Thoracic aorta (tissue), 2 donors: ENCODE measurements around the gene METTL4. TPM values are rescaled to one million over a fixed set of nuclear protein-coding genes. Genes with fewer than 3 reads are reported as not detected.

ENCODE experiments used
- ATAC-seq: fragments of 150-250 bp; one replicate; pipeline ENCODE4 v1.8.0; 2017; ENCODE audit warnings: low read depth; ENCODE audit not compliant: insufficient number of reproducible peaks, low FRiP score
- DNase-seq: peaks from one replicate; pipeline ENCODE4 v3.0.0-alpha.2; 2020; ENCODE audit warnings: low spot score
- H3K27ac ChIP-seq, 2 donors: fragments of 200-600 bp; sonication (generic); 1 replicate in 1 of 2; 2 replicates in 1 of 2; pipeline ENCODE4 v1.5.1; 2016; ENCODE audit warnings: mild to moderate bottlenecking in 2 of 2, moderate library complexity in 2 of 2
- H3K27me3 ChIP-seq: fragments of 200-600 bp; sonication (generic); replicated peaks from 2 replicates; pipeline ENCODE4 v1.6.0; 2016; ENCODE audit warnings: mild to moderate bottlenecking; ENCODE audit not compliant: insufficient read depth
- H3K36me3 ChIP-seq: fragments of 200-600 bp; sonication (generic); one replicate; pipeline ENCODE4 v1.5.1; 2016
- H3K4me1 ChIP-seq, 2 donors: fragments of 200-600 bp; sonication (generic); 1 replicate in 1 of 2; 2 replicates in 1 of 2; pipeline versions ENCODE4 v1.5.1 to v1.6.0; 2016; ENCODE audit warnings: low read depth in 2 of 2, mild to moderate bottlenecking in 1 of 2; ENCODE audit not compliant: control insufficient read depth in 1 of 2
- H3K4me3 ChIP-seq: fragments of 200-600 bp; sonication (generic); 2 replicates; pipeline ENCODE4 v1.5.1; 2016; ENCODE audit warnings: mild to moderate bottlenecking
- H3K9me3 ChIP-seq: fragments of 200-600 bp; sonication (generic); 2 replicates; pipeline ENCODE4 v1.5.1; 2016
- total RNA-seq, 2 donors: library from RNA; depleted of rRNA; stranded (reverse); fragments of >200 nt; gene quantifications; one replicate each; pipeline versions ENCODE4 v1.1.0 to v1.2.3, GENCODE V29; 2016
- TF ChIP-seq, protein P1 (sequence below): fragments of 200-600 bp; sonication (generic); IDR thresholded peaks from one replicate; pipeline ENCODE4 v1.5.1; 2019; ENCODE audit warnings: antibody characterized with exemption

METTL4 gene
- total RNA-seq, 2 donors from 2014 or later, result 8.3 to 12.2 TPM

DNA sequence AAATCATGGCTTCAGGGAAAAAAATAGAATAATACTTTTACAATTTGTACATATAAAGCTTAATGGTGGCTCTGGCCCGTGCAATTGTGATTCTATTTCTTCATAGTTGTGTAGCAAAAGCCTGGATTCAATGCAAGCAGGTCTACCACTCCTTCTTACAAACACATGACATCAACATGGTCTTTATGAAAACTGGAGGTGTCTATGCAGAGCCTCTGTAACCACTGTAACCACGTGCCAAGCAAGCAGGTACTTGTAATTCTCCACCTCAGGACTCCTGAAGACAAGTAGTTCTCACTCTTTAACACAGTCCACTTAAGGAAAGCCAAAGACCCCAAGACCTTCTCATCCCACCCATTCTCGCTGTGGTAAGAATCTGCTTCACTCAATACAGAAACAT lies 62.6 kb downstream of the METTL4 start:
- TF ChIP-seq, protein P1, sequence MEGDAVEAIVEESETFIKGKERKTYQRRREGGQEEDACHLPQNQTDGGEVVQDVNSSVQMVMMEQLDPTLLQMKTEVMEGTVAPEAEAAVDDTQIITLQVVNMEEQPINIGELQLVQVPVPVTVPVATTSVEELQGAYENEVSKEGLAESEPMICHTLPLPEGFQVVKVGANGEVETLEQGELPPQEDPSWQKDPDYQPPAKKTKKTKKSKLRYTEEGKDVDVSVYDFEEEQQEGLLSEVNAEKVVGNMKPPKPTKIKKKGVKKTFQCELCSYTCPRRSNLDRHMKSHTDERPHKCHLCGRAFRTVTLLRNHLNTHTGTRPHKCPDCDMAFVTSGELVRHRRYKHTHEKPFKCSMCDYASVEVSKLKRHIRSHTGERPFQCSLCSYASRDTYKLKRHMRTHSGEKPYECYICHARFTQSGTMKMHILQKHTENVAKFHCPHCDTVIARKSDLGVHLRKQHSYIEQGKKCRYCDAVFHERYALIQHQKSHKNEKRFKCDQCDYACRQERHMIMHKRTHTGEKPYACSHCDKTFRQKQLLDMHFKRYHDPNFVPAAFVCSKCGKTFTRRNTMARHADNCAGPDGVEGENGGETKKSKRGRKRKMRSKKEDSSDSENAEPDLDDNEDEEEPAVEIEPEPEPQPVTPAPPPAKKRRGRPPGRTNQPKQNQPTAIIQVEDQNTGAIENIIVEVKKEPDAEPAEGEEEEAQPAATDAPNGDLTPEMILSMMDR, result no peak

DNA sequence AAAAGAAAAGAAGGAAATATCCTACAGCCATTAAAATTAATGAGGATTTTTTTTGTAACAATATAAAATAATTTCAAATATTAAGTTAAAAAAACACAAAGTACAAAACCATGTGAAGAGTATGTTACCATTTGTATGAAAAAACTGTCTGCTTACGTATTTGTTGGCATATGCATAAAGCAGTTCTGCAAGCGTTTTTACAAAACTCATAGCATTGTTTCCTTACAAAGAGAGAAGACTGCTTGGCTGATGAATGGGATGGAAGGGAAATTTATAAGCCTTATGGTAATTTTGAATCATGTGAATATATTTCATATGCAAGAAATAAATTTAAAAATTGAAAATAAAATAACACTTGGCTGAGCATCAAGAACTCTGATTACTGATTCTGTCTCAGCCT lies 63.1 kb downstream of the METTL4 start:
- H3K36me3 ChIP-seq, result no peaks in the 10 kb centered on the region
- no peak overlapping the region for H3K27ac ChIP-seq
- ATAC-seq, result no peak
- no peaks in the 10 kb centered on the region for H3K4me1 ChIP-seq
- TF ChIP-seq, protein P1, result no peak
- no peaks in the 10 kb centered on the region for H3K27me3 ChIP-seq
- H3K9me3 ChIP-seq, result no peaks in the 10 kb centered on the region
- DNase-seq, result no peak
- no peak overlapping the region for H3K4me3 ChIP-seq

More for the DNA sequence above, 62.6 kb downstream of the METTL4 start:
- DNase-seq (no peak), ATAC-seq (no peak)
- H3K4me3 ChIP-seq, result no peak overlapping the region
- H3K4me1 ChIP-seq, result no peaks in the 10 kb centered on the region
- no peaks in the 10 kb centered on the region for H3K9me3 ChIP-seq
- no peaks in the 10 kb centered on the region for H3K36me3 ChIP-seq
- no peak overlapping the region for H3K27ac ChIP-seq
- no peaks in the 10 kb centered on the region for H3K27me3 ChIP-seq

DNA sequence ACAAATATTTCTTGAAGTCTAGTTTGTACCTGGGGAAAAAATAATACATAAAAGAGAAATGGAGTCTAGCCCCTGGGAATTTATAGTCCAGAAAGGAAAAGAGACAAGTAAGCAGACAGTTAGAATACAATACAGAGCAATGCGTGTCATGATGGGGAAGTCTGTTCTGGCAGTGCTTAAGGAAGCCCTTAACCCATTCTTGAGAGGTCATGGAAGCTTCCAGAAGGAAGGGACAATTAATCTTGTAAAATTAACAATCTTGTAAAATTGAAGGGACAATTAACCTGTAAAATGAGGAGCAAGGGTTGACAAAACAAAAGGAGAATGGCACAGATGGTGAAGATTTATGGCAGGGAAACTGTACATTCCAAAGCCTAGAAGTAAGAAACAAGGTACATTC lies 66.7 kb downstream of the METTL4 start:
- TF ChIP-seq, protein P1, result no peak
- no peak overlapping the region for H3K4me3 ChIP-seq
- H3K27ac ChIP-seq, result no peak overlapping the region
- no peak for DNase-seq
- H3K9me3 ChIP-seq, result no peaks in the 10 kb centered on the region
- no peak for ATAC-seq
- no peaks in the 10 kb centered on the region for H3K36me3 ChIP-seq
- no peaks in the 10 kb centered on the region for H3K27me3 ChIP-seq
- no peaks in the 10 kb centered on the region for H3K4me1 ChIP-seq

DNA sequence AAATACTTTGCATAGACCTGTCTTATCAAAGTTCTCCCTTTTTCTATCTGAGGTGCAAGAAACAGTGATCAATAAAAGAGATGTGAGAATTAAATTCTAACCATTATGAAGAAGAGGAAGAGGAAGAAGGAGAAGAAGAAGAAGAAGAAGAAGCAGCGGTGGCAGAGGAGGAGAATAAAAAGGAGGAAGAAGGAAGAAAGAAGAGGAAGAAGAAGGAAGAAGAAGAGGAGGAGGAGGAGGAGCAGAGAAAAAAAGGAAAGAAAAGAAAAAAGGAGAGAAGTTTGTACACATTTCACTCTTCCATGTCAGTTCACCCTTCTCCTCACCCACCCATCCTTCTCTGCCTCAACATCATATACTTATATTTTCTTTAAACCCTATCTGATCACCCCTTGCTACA lies 68.4 kb downstream of the METTL4 start:
- no peaks in the 10 kb centered on the region for H3K36me3 ChIP-seq
- TF ChIP-seq, protein P1, result no peak
- no peaks in the 10 kb centered on the region for H3K27me3 ChIP-seq
- H3K27ac ChIP-seq, result no peak overlapping the region
- no peak overlapping the region for H3K4me3 ChIP-seq
- DNase-seq (no peak), ATAC-seq (no peak)
- H3K9me3 ChIP-seq, result no peaks in the 10 kb centered on the region
- H3K4me1 ChIP-seq, result no peaks in the 10 kb centered on the region

DNA sequence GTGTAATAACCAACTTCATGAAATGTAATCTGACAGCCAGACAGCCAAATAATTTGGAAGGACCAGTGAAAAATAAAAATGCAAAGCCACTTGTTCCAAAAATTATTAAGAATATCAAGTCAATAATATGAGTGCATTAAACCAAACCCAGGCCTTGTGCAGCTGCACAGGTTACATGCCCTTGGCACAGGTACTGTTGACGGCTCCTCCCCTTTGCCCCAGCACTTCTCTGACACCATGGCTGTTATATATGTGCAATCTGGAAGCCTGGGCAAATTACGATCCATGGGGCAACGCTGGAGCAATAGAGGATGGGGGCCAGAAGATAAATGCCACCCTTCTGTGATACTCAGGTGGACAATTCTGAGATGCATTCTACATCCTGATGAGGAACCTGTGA lies 68.9 kb downstream of the METTL4 start:
- Histone ChIP-seq H3K27me3 (no peaks in the 10 kb centered on the region), H3K9me3 (no peaks in the 10 kb centered on the region), H3K27ac (no peak overlapping the region), H3K4me3 (no peak overlapping the region), H3K36me3 (no peaks in the 10 kb centered on the region), H3K4me1 (no peaks in the 10 kb centered on the region)
- DNase-seq (no peak), ATAC-seq (no peak)
- TF ChIP-seq, protein P1, result no peak
